Thyroid gland (tissue), 4 donors: ENCODE measurements around the gene ACYP2.

Source experiments
- CTCF ChIP-seq, 6 experiments: fragments of 200-600 bp in 3 of 6; fragments of 450-650 bp in 3 of 6; sonication (generic) in 3 of 6; IDR thresholded peaks; one replicate each; pipeline ENCODE4 v1.5.1; 2016 to 2019; ENCODE audit warnings: antibody characterized with exemption in 6 of 6, mild to moderate bottlenecking in 2 of 6, inconsistent platforms in 1 of 6, moderate library complexity in 1 of 6
- POLR2A ChIP-seq, 2 donors: fragments of 450-650 bp; IDR thresholded peaks; one replicate each; pipeline ENCODE4 v1.6.1; 2017; ENCODE audit warnings: antibody characterized with exemption in 2 of 2, mild to moderate bottlenecking in 2 of 2, moderate library complexity in 1 of 2

- TF ChIP-seq CTCF (IDR thresholded peaks at IDR 0.05), result no peak
- TF ChIP-seq POLR2A (IDR thresholded peaks at IDR 0.05), result no peak
Measured at GRCh38 chr2:54308782-54309181, 193.4 kb downstream of the ACYP2 start.
